ENCODE data around the gene MAGI2.
A peak's percentile ranks its signal among the peaks of the same experiment; 100 is the strongest.

MAGI2 gene

DNA sequence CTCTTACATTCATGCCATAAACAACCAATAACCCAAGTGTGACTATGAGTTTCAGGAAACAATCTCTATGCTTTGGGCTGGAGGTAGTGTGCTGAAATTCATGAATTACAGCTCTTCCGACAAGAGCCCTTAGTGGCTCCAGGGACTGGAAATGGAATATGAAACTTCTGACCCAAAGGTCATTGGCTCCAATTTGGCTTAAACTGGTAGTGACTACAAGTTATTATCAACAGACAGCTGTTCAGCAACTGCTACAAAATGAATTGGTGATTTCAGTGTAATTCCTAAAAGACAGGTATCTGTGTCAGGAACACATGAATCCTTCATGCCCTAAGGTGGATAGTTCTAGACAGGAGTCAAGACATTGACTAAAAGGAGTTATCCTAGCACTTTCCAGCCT, 909.5 kb downstream of the MAGI2 start:
- no peak overlapping the region for H3K23ac ChIP-seq (ENCODE audit: low read length in 2 of 2)
- H3K27me3 ChIP-seq (ENCODE audit: control insufficient read depth in 1 of 2, insufficient read depth in 1 of 2, low read length in 2 of 2): no peaks in the 10 kb centered on the region
- no peak overlapping the region for H2AK5ac ChIP-seq (ENCODE audit: low read length, severe bottlenecking)
- no peak overlapping the region for H2BK120ac ChIP-seq (ENCODE audit: low read depth, low read length)
- H3K27ac ChIP-seq (ENCODE audit: low read length, poor library complexity, severe bottlenecking): no peak overlapping the region
- H3K9ac ChIP-seq (ENCODE audit: low read length): no peak overlapping the region
- no peaks in the 10 kb centered on the region for H3K79me1 ChIP-seq (replicated peaks; ENCODE audit: low read length, poor library complexity, severe bottlenecking)
- H3K4me2 ChIP-seq (ENCODE audit: low read length, poor library complexity, severe bottlenecking): no peak overlapping the region
- DNase-seq: no peak
- no peak overlapping the region for H3K4ac ChIP-seq (ENCODE audit: low read depth in 1 of 2, low read length in 2 of 2)
- no peak overlapping the region for H2AFZ ChIP-seq (ENCODE audit: low read depth, low read length)
- H4K91ac ChIP-seq (ENCODE audit: low read length): no peak overlapping the region
- no peak overlapping the region for H3K18ac ChIP-seq (ENCODE audit: low read depth in 1 of 2, low read length in 2 of 2)
- H3K9me3 ChIP-seq (ENCODE audit: control insufficient read depth, low read length): no peaks in the 10 kb centered on the region
- 63% methylated on average over 1 of the region's 1 CpG for whole genome bisulfite sequencing
- H2BK5ac ChIP-seq (ENCODE audit: low read depth, low read length, poor library complexity, severe bottlenecking): no peak overlapping the region
- H2BK15ac ChIP-seq (ENCODE audit: low read depth, poor library complexity, severe bottlenecking): no peak overlapping the region
- no peaks in the 10 kb centered on the region for H3K36me3 ChIP-seq (ENCODE audit: control insufficient read depth in 1 of 2, insufficient read depth in 2 of 2, low read depth in 1 of 2, low read length in 2 of 2)
- H2BK12ac ChIP-seq (ENCODE audit: low read length in 2 of 2): no peak overlapping the region
- no peak overlapping the region for H3K14ac ChIP-seq (ENCODE audit: low read length in 2 of 2)
- H3K4me1 ChIP-seq (ENCODE audit: control insufficient read depth, insufficient read depth, low read depth, low read length): no peaks in the 10 kb centered on the region
- H3K4me3 ChIP-seq (ENCODE audit: insufficient read depth in 1 of 2, low read depth in 1 of 2, low read length in 2 of 2): no peak overlapping the region
- H4K8ac ChIP-seq (ENCODE audit: low read length): no peak overlapping the region

DNA sequence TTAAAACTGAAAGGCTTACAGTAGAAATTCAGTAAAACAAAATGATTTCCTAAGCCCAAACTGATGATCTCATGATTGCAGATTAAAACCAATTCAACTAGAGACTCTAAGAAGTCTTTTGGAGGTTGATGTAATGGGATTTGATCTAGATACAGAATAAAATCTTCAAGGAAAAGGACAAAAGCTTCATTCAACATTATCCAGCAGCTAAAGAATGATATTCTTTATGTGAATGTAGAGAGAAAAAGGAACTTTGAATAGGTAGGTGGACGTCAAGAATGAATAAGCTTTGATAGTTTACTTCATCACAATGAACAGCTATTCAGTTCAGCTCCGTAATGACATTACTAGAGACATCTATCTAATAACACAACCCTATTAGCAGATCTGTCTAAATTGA, 910.5 kb downstream of the MAGI2 start:
- no peak overlapping the region for H3K18ac ChIP-seq (ENCODE audit: low read depth in 1 of 2, low read length in 2 of 2)
- H2AK5ac ChIP-seq (ENCODE audit: low read length, severe bottlenecking): no peak overlapping the region
- H4K8ac ChIP-seq (ENCODE audit: low read length): no peak overlapping the region
- no peak overlapping the region for H3K23ac ChIP-seq (ENCODE audit: low read length in 2 of 2)
- H3K36me3 ChIP-seq (ENCODE audit: control insufficient read depth in 1 of 2, insufficient read depth in 2 of 2, low read depth in 1 of 2, low read length in 2 of 2): no peaks in the 10 kb centered on the region
- no peak overlapping the region for H3K14ac ChIP-seq (ENCODE audit: low read length in 2 of 2)
- H2BK15ac ChIP-seq (ENCODE audit: low read depth, poor library complexity, severe bottlenecking): no peak overlapping the region
- no peak overlapping the region for H2BK5ac ChIP-seq (ENCODE audit: low read depth, low read length, poor library complexity, severe bottlenecking)
- WGBS: no CpG with 5 or more reads among the region's 2 CpGs
- no peaks in the 10 kb centered on the region for H3K79me1 ChIP-seq (replicated peaks; ENCODE audit: low read length, poor library complexity, severe bottlenecking)
- H3K27ac ChIP-seq (ENCODE audit: low read length, poor library complexity, severe bottlenecking): no peak overlapping the region
- H2BK12ac ChIP-seq (ENCODE audit: low read length in 2 of 2): no peak overlapping the region
- H3K4me1 ChIP-seq (ENCODE audit: control insufficient read depth, insufficient read depth, low read depth, low read length): no peaks in the 10 kb centered on the region
- no peak overlapping the region for H3K4me2 ChIP-seq (ENCODE audit: low read length, poor library complexity, severe bottlenecking)
- no peak overlapping the region for H3K4me3 ChIP-seq (ENCODE audit: insufficient read depth in 1 of 2, low read depth in 1 of 2, low read length in 2 of 2)
- no peak overlapping the region for H2BK120ac ChIP-seq (ENCODE audit: low read depth, low read length)
- no peaks in the 10 kb centered on the region for H3K27me3 ChIP-seq (ENCODE audit: control insufficient read depth in 1 of 2, insufficient read depth in 1 of 2, low read length in 2 of 2)
- H3K9me3 ChIP-seq (ENCODE audit: control insufficient read depth, low read length): peaks cover 4% of the 10 kb centered on the region
- no peak overlapping the region for H4K91ac ChIP-seq (ENCODE audit: low read length)
- H3K9ac ChIP-seq (ENCODE audit: low read length): no peak overlapping the region
- DNase-seq: no peak
- no peak overlapping the region for H2AFZ ChIP-seq (ENCODE audit: low read depth, low read length)
- H3K4ac ChIP-seq (ENCODE audit: low read depth in 1 of 2, low read length in 2 of 2): no peak overlapping the region

DNA sequence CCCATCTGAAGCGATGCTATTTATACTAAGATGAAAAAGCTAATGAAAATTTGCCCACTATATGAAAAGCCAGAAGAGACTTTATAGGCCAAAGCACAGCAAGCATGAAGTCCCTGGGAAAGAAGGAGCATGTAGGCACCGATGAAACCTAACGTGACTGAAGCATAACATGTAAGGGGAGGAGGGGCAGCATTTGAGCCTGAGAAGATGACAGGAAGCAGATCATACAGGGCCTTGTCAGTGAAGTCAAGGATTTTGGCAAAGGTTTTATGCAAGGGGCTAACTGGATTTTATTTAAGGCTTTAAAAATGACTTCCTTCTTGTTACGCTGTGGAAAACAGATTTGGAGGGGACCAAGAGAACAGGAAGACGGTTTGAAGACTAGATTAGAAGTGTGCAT, 910.9 kb downstream of the MAGI2 start:
- Histone ChIP-seq H3K4ac (ENCODE audit: low read depth in 1 of 2, low read length in 2 of 2) (no peak overlapping the region), H3K4me3 (ENCODE audit: insufficient read depth in 1 of 2, low read depth in 1 of 2, low read length in 2 of 2) (no peak overlapping the region), H3K14ac (ENCODE audit: low read length in 2 of 2) (no peak overlapping the region), H3K79me1 (replicated peaks; ENCODE audit: low read length, poor library complexity, severe bottlenecking) (no peaks in the 10 kb centered on the region), H2AFZ (ENCODE audit: low read depth, low read length) (no peak overlapping the region), H3K9ac (ENCODE audit: low read length) (no peak overlapping the region), H3K23ac (ENCODE audit: low read length in 2 of 2) (no peak overlapping the region), H2BK120ac (ENCODE audit: low read depth, low read length) (no peak overlapping the region), H3K27me3 (ENCODE audit: control insufficient read depth in 1 of 2, insufficient read depth in 1 of 2, low read length in 2 of 2) (no peaks in the 10 kb centered on the region), H3K18ac (ENCODE audit: low read depth in 1 of 2, low read length in 2 of 2) (no peak overlapping the region), H3K4me1 (ENCODE audit: control insufficient read depth, insufficient read depth, low read depth, low read length) (no peaks in the 10 kb centered on the region), H3K36me3 (ENCODE audit: control insufficient read depth in 1 of 2, insufficient read depth in 2 of 2, low read depth in 1 of 2, low read length in 2 of 2) (no peaks in the 10 kb centered on the region), H3K9me3 (ENCODE audit: control insufficient read depth, low read length) (peaks cover 6% of the 10 kb centered on the region), H3K4me2 (ENCODE audit: low read length, poor library complexity, severe bottlenecking) (no peak overlapping the region), H4K8ac (ENCODE audit: low read length) (peak overlapping the region; percentile 35), H4K91ac (ENCODE audit: low read length) (no peak overlapping the region), H3K27ac (ENCODE audit: low read length, poor library complexity, severe bottlenecking) (no peak overlapping the region), H2BK12ac (ENCODE audit: low read length in 2 of 2) (no peak overlapping the region), H2AK5ac (ENCODE audit: low read length, severe bottlenecking) (no peak overlapping the region), H2BK15ac (ENCODE audit: low read depth, poor library complexity, severe bottlenecking) (no peak overlapping the region), H2BK5ac (ENCODE audit: low read depth, low read length, poor library complexity, severe bottlenecking) (no peak overlapping the region)
- 82% methylated on average over 5 of the region's 5 CpGs for WGBS
- DNase-seq: no peak

DNA sequence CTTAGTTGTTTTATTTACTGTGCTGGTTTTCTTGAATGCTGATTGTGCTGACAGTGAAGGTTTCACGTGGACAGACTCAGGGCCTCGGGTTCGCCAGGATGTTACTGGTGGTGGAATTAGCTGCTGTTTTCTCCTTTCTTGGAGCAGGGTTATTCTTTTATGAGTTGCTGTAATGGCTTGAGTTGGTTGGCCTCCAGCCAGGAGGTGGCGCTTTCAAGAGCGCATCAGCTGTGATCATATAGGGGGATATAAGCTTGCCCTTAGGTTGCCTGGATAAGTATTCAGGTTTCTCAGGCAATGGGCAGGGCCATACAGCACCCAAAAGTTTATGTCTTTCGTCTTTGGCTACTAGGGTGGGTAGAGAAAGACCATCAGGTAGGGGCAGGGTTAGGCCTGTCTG, 913.6 kb downstream of the MAGI2 start:
- Histone ChIP-seq H2BK5ac (ENCODE audit: low read depth, low read length, poor library complexity, severe bottlenecking) (no peak overlapping the region), H2AFZ (ENCODE audit: low read depth, low read length) (no peak overlapping the region), H3K14ac (ENCODE audit: low read length in 2 of 2) (no peak overlapping the region), H3K4me2 (ENCODE audit: low read length, poor library complexity, severe bottlenecking) (no peak overlapping the region), H3K4me1 (ENCODE audit: control insufficient read depth, insufficient read depth, low read depth, low read length) (no peaks in the 10 kb centered on the region), H3K27ac (ENCODE audit: low read length, poor library complexity, severe bottlenecking) (no peak overlapping the region), H2BK120ac (ENCODE audit: low read depth, low read length) (no peak overlapping the region), H2BK15ac (ENCODE audit: low read depth, poor library complexity, severe bottlenecking) (no peak overlapping the region), H3K4ac (ENCODE audit: low read depth in 1 of 2, low read length in 2 of 2) (no peak overlapping the region), H3K4me3 (ENCODE audit: insufficient read depth in 1 of 2, low read depth in 1 of 2, low read length in 2 of 2) (no peak overlapping the region), H3K23ac (ENCODE audit: low read length in 2 of 2) (no peak overlapping the region), H3K18ac (ENCODE audit: low read depth in 1 of 2, low read length in 2 of 2) (no peak overlapping the region), H3K9me3 (ENCODE audit: control insufficient read depth, low read length) (peaks cover 6% of the 10 kb centered on the region), H3K9ac (ENCODE audit: low read length) (no peak overlapping the region), H2BK12ac (ENCODE audit: low read length in 2 of 2) (no peak overlapping the region), H3K27me3 (ENCODE audit: control insufficient read depth in 1 of 2, insufficient read depth in 1 of 2, low read length in 2 of 2) (no peaks in the 10 kb centered on the region), H4K8ac (ENCODE audit: low read length) (no peak overlapping the region), H3K36me3 (ENCODE audit: control insufficient read depth in 1 of 2, insufficient read depth in 2 of 2, low read depth in 1 of 2, low read length in 2 of 2) (no peaks in the 10 kb centered on the region), H3K79me1 (replicated peaks; ENCODE audit: low read length, poor library complexity, severe bottlenecking) (no peaks in the 10 kb centered on the region), H2AK5ac (ENCODE audit: low read length, severe bottlenecking) (no peak overlapping the region), H4K91ac (ENCODE audit: low read length) (no peak overlapping the region)
- 93% methylated on average over 6 of the region's 6 CpGs for WGBS
- no peak for DNase-seq
